WTC11 (cell line): ENCODE measurements around the gene GPATCH1. TPM values are rescaled to one million over a fixed set of nuclear protein-coding genes. Genes with fewer than 3 reads are reported as not detected.

Source experiments
- ATAC-seq: fragments of 200-7000 bp; cut with Tn5 transposase; 2 replicates; pipeline ENCODE4 v1.10.0; 2021; ENCODE audit warnings: mild to moderate bottlenecking, moderate library complexity
- CTCF ChIA-PET: fragments of 300-600 bp; sonication (Branson Sonifier 250); formaldehyde crosslinking; loops from one replicate; lab custom pipeline; 2021; ENCODE audit warnings: antibody characterized with exemption; lab: Charles Lee
- POLR2A ChIA-PET: fragments of 350-600 bp; sonication (Branson Sonifier 250); formaldehyde crosslinking; loops from one replicate; lab custom pipeline; 2021; ENCODE audit warnings: antibody characterized with exemption; lab: Charles Lee
- DNase-seq: peaks from one replicate; pipeline ENCODE4 v3.0.0; 2021; ENCODE audit warnings: low spot score
- H3K27ac Mint-ChIP-seq: 2 replicates; pipeline ENCODE4 v1.8.0; 2021; ENCODE audit warnings: mixed read lengths
- H3K27me3 Mint-ChIP-seq: 2 replicates; pipeline ENCODE4 v1.8.0; 2021; ENCODE audit warnings: low read depth, mild to moderate bottlenecking, moderate library complexity, mixed read lengths
- H3K36me3 Mint-ChIP-seq: 2 replicates; pipeline ENCODE4 v1.8.0; 2021; ENCODE audit warnings: mixed read lengths
- H3K4me1 Mint-ChIP-seq: 2 replicates; pipeline ENCODE4 v1.8.0; 2022; ENCODE audit warnings: mixed read lengths
- H3K4me3 Mint-ChIP-seq: 2 replicates; pipeline ENCODE4 v1.8.0; 2021; ENCODE audit warnings: mild to moderate bottlenecking, moderate library complexity, mixed read lengths
- H3K9me3 Mint-ChIP-seq: 2 replicates; pipeline ENCODE4 v1.8.0; 2021; ENCODE audit warnings: mixed read lengths
- CREB1 ChIP-seq: sonication (generic); formaldehyde crosslinking; IDR thresholded peaks from 2 replicates; pipeline ENCODE4 v1.8.0; 2023; ENCODE audit warnings: mild to moderate bottlenecking, missing genetic modification reagents
- ELF4 ChIP-seq: sonication (generic); formaldehyde crosslinking; IDR thresholded peaks from 2 replicates; pipeline ENCODE4 v1.8.1; 2022; ENCODE audit warnings: low read depth, mild to moderate bottlenecking, moderate library complexity, missing genetic modification reagents
- GRHL2 ChIP-seq: fragments of 250-450 bp; sonication (Bioruptor Pico); IDR thresholded peaks from 2 replicates; pipeline ENCODE4 v1.8.0; 2022; ENCODE audit warnings: mild to moderate bottlenecking, moderate library complexity; ENCODE audit not compliant: insufficient replicate concordance, severe bottlenecking
- GTF2I ChIP-seq: fragments of 250-450 bp; sonication (Bioruptor Pico); conservative IDR thresholded peaks from 2 replicates; pipeline ENCODE4 v1.4.0; 2021; ENCODE audit warnings: mild to moderate bottlenecking
- JAZF1 ChIP-seq: fragments of 250-450 bp; sonication (Bioruptor Pico); IDR thresholded peaks from 2 replicates; pipeline ENCODE4 v1.9.0; 2021; ENCODE audit warnings: moderate library complexity, mild to moderate bottlenecking, inconsistent platforms
- MLX ChIP-seq: sonication (generic); formaldehyde crosslinking; IDR thresholded peaks from 2 replicates; pipeline ENCODE4 v1.8.1; 2023; ENCODE audit warnings: mild to moderate bottlenecking, missing genetic modification reagents, moderate library complexity
- NFATC4 ChIP-seq: fragments of 250-450 bp; sonication (Bioruptor Pico); IDR thresholded peaks from 2 replicates; pipeline ENCODE4 v1.9.0; 2021; ENCODE audit warnings: mild to moderate bottlenecking
- PRDM15 ChIP-seq: sonication (generic); formaldehyde crosslinking; IDR thresholded peaks from 2 replicates; pipeline ENCODE4 v1.8.0; 2022; ENCODE audit warnings: missing genetic modification reagents
- SOX15 ChIP-seq: fragments of 250-450 bp; sonication (Bioruptor Pico); IDR thresholded peaks from 2 replicates; pipeline ENCODE4 v1.9.0; 2021; ENCODE audit warnings: mild to moderate bottlenecking
- TEAD1 ChIP-seq: sonication (generic); formaldehyde crosslinking; IDR thresholded peaks from 2 replicates; pipeline ENCODE4 v1.8.0; 2022; ENCODE audit warnings: mild to moderate bottlenecking, missing genetic modification reagents
- USF1 ChIP-seq: sonication (generic); formaldehyde crosslinking; IDR thresholded peaks from 2 replicates; pipeline ENCODE4 v1.8.0; 2022; ENCODE audit warnings: mild to moderate bottlenecking, missing genetic modification reagents
- USF2 ChIP-seq: sonication (generic); formaldehyde crosslinking; IDR thresholded peaks from 2 replicates; pipeline ENCODE4 v1.8.1; 2023; ENCODE audit warnings: mild to moderate bottlenecking, missing genetic modification reagents, moderate library complexity
- ZNF138 ChIP-seq: sonication (generic); formaldehyde crosslinking; conservative IDR thresholded peaks from 2 replicates; pipeline ENCODE4 v1.8.1; 2022; ENCODE audit warnings: mild to moderate bottlenecking, moderate library complexity, missing genetic modification reagents
- ZNF532 ChIP-seq: fragments of 250-450 bp; sonication (Bioruptor Pico); IDR thresholded peaks from 2 replicates; pipeline ENCODE4 v1.9.0; 2021; ENCODE audit warnings: mild to moderate bottlenecking, borderline replicate concordance
- total RNA-seq: library from RNA; stranded (reverse); gene quantifications from 3 replicates; pipeline ENCODE4 v1.2.3, GENCODE V29; 2021
- TF ChIP-seq, protein P1 (sequence below): sonication (generic); formaldehyde crosslinking; IDR thresholded peaks from 2 replicates; pipeline ENCODE4 v1.8.1; 2023; ENCODE audit warnings: mild to moderate bottlenecking, missing genetic modification reagents
- TF ChIP-seq, protein P2 (sequence below): sonication (generic); formaldehyde crosslinking; IDR thresholded peaks from 2 replicates; pipeline ENCODE4 v1.8.1; 2022; ENCODE audit warnings: mild to moderate bottlenecking, moderate library complexity, missing genetic modification reagents

GPATCH1 gene
- total RNA-seq, 1 experiment from 2014 or later, result 10.7 TPM

DNA sequence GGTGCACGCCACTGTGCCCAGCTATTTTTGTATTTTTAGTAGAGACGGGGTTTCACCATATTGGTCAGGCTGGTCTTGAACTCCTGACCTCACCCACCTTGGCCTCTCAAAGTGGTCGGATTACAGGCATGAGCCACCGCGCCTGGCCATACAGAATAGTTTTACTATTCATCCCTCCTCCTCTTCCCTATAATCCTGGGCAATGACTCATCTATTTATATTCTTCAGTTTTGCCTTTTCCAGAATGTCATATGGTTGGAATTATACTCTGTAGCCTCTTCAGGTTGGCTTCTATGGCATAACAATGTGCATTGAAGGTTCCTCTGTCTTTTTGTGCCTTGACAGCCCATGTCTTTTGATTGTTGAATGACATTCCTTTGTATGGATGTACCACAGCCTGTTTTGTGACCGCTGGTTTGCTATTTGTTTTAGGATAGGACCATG, 91.0 kb downstream of the GPATCH1 start (continued):
- TF ChIP-seq, protein P1, sequence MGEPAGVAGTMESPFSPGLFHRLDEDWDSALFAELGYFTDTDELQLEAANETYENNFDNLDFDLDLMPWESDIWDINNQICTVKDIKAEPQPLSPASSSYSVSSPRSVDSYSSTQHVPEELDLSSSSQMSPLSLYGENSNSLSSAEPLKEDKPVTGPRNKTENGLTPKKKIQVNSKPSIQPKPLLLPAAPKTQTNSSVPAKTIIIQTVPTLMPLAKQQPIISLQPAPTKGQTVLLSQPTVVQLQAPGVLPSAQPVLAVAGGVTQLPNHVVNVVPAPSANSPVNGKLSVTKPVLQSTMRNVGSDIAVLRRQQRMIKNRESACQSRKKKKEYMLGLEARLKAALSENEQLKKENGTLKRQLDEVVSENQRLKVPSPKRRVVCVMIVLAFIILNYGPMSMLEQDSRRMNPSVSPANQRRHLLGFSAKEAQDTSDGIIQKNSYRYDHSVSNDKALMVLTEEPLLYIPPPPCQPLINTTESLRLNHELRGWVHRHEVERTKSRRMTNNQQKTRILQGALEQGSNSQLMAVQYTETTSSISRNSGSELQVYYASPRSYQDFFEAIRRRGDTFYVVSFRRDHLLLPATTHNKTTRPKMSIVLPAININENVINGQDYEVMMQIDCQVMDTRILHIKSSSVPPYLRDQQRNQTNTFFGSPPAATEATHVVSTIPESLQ (CRISPR knock-in tag), result no peak
- TF ChIP-seq, protein P2, sequence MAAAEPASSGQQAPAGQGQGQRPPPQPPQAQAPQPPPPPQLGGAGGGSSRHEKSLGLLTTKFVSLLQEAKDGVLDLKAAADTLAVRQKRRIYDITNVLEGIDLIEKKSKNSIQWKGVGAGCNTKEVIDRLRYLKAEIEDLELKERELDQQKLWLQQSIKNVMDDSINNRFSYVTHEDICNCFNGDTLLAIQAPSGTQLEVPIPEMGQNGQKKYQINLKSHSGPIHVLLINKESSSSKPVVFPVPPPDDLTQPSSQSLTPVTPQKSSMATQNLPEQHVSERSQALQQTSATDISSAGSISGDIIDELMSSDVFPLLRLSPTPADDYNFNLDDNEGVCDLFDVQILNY (CRISPR knock-in tag), result no peak
- TF ChIP-seq GTF2I, result no peak

- ChIA-PET POLR2A (no interaction called here), CTCF (interaction anchor here (0.8 to 2.6 kb wide), 5 partner anchors 10 to 61 kb away, joined by 3 to 10 read pairs (median 3); no protein-coding TSS in a partner anchor)
- H3K4me1 Mint-ChIP-seq, result peaks cover 22% of the 10 kb centered on the region
- H3K27me3 Mint-ChIP-seq, result peaks cover 12% of the 10 kb centered on the region
- ATAC-seq (no peak), DNase-seq (no peak)
- no peak for TF ChIP-seq USF2 (CRISPR knock-in tag)
- TF ChIP-seq ELF4 (CRISPR knock-in tag), result no peak
- no peak for TF ChIP-seq USF1 (CRISPR knock-in tag)
- no peak for TF ChIP-seq GRHL2 (CRISPR knock-in tag)
- no peak for TF ChIP-seq PRDM15 (CRISPR knock-in tag)
- TF ChIP-seq CREB1 (CRISPR knock-in tag), result no peak
- no peak for TF ChIP-seq MLX
- no peak for TF ChIP-seq TEAD1 (CRISPR knock-in tag)
- H3K27ac Mint-ChIP-seq, result 0 out of 2 replicates have a peak overlapping the region, but pooled peaks have one; percentile 45
- H3K36me3 Mint-ChIP-seq, result peaks cover 1% of the 10 kb centered on the region; the same call in 1 of the 2 replicates
- H3K4me3 Mint-ChIP-seq, result peak overlapping the region; percentile 28; the same call in 1 of the 2 replicates
- H3K9me3 Mint-ChIP-seq, result peaks cover 2% of the 10 kb centered on the region; the same call in 1 of the 2 replicates
Measured at GRCh38 chr19:33174186-33174585, 93.2 kb downstream of the GPATCH1 start.

GRCh38 chr19:33175156-33175782, 94.3 kb downstream of the GPATCH1 start:
- Mint-ChIP-seq H3K4me1 (peaks cover 22% of the 10 kb centered on the region), H3K27ac (no peak overlapping the region)
- CTCF ChIA-PET, result interaction anchor here (0.9 to 3.5 kb wide), 8 partner anchors 9 to 50 kb away, joined by 3 to 19 read pairs (median 10); partner anchors contain the start of gene WDR88
- no peak for TF ChIP-seq JAZF1 (CRISPR knock-in tag)
- no peak for TF ChIP-seq NFATC4 (CRISPR knock-in tag)
- no peak for TF ChIP-seq ZNF532 (CRISPR knock-in tag)
- no peak for TF ChIP-seq ZNF138
- no peak for TF ChIP-seq SOX15 (CRISPR knock-in tag)

More at GRCh38 chr19:33175156-33175782, 94.3 kb downstream of the GPATCH1 start:
- H3K4me3 Mint-ChIP-seq, result peak overlapping the region; percentile 91
- POLR2A ChIA-PET, result no interaction called here
- DNase-seq (no peak), ATAC-seq (no peak)
- H3K27me3 Mint-ChIP-seq, result peaks cover 15% of the 10 kb centered on the region
- no peaks in the 10 kb centered on the region for H3K9me3 Mint-ChIP-seq
- H3K36me3 Mint-ChIP-seq, result no peaks in the 10 kb centered on the region
